Thyroid gland (tissue), 4 donors: ENCODE results near the gene TIMM29.
"Not testable (repeated sequence)": the region's sequence is repeated elsewhere in the genome, so short reads cannot be mapped to it uniquely, and the experiment has no call there.

ENCODE experiments used
- CTCF ChIP-seq, 6 experiments: fragments of 200-600 bp in 3 of 6; fragments of 450-650 bp in 3 of 6; sonication (generic) in 3 of 6; IDR thresholded peaks; one replicate each; pipeline ENCODE4 v1.5.1; 2016 to 2019; ENCODE audit warnings: antibody characterized with exemption in 6 of 6, mild to moderate bottlenecking in 2 of 6, inconsistent platforms in 1 of 6, moderate library complexity in 1 of 6
- POLR2A ChIP-seq, 2 donors: fragments of 450-650 bp; IDR thresholded peaks; one replicate each; pipeline ENCODE4 v1.6.1; 2017; ENCODE audit warnings: antibody characterized with exemption in 2 of 2, mild to moderate bottlenecking in 2 of 2, moderate library complexity in 1 of 2

GRCh38 chr19:10943412-10943811 lies 14.8 kb downstream of the TIMM29 start:
- TF ChIP-seq CTCF, POLR2A (IDR thresholded peaks at IDR 0.05): not testable (repeated sequence)
